BLaER1 treated with 17β-estradiol and CSF1 and Interleukin-3, amounts not matched to agents 10 nM and 100 nM (cell line): Measurements from ENCODE around the gene PSMD2.
"Not testable (repeated sequence)": the region's sequence is repeated elsewhere in the genome, so short reads cannot be mapped to it uniquely, and the experiment has no call there.

Experiments used
- H3K27ac ChIP-seq, 11 experiments: shearing (Covaris generic); formaldehyde crosslinking; 2 replicates each; pipeline ENCODE4 v1.8.1; 2022
- H3K27me3 ChIP-seq, 11 experiments: shearing (Covaris generic); formaldehyde crosslinking; 2 replicates each; pipeline ENCODE4 v1.8.1; 2022
- H3K36me3 ChIP-seq, 11 experiments: shearing (Covaris generic); formaldehyde crosslinking; 2 replicates each; pipeline ENCODE4 v1.8.1; 2022
- H3K4me1 ChIP-seq, 10 experiments: shearing (Covaris generic); formaldehyde crosslinking; 2 replicates each; pipeline ENCODE4 v1.8.1; 2022
- H3K4me2 ChIP-seq, 11 experiments: shearing (Covaris generic); formaldehyde crosslinking; 2 replicates each; pipeline ENCODE4 v1.8.1; 2022
- H3K4me3 ChIP-seq, 10 experiments: shearing (Covaris generic); formaldehyde crosslinking; 2 replicates each; pipeline ENCODE4 v1.8.1; 2022
- H3K9ac ChIP-seq, 11 experiments: shearing (Covaris generic); formaldehyde crosslinking; 2 replicates each; pipeline ENCODE4 v1.8.1; 2022
- H3K9me3 ChIP-seq, 11 experiments: shearing (Covaris generic); formaldehyde crosslinking; replicated peaks in 1 of 11; 2 replicates each; pipeline ENCODE4 v1.8.1; 2022
- H4K20me1 ChIP-seq, 11 experiments: shearing (Covaris generic); formaldehyde crosslinking; 2 replicates each; pipeline ENCODE4 v1.8.1; 2022
- Cebpa-rat ChIP-seq, 11 experiments: shearing (Covaris generic); IDR thresholded peaks; 2 replicates each; pipeline ENCODE4 v1.8.1; 2022

PSMD2 gene

DNA sequence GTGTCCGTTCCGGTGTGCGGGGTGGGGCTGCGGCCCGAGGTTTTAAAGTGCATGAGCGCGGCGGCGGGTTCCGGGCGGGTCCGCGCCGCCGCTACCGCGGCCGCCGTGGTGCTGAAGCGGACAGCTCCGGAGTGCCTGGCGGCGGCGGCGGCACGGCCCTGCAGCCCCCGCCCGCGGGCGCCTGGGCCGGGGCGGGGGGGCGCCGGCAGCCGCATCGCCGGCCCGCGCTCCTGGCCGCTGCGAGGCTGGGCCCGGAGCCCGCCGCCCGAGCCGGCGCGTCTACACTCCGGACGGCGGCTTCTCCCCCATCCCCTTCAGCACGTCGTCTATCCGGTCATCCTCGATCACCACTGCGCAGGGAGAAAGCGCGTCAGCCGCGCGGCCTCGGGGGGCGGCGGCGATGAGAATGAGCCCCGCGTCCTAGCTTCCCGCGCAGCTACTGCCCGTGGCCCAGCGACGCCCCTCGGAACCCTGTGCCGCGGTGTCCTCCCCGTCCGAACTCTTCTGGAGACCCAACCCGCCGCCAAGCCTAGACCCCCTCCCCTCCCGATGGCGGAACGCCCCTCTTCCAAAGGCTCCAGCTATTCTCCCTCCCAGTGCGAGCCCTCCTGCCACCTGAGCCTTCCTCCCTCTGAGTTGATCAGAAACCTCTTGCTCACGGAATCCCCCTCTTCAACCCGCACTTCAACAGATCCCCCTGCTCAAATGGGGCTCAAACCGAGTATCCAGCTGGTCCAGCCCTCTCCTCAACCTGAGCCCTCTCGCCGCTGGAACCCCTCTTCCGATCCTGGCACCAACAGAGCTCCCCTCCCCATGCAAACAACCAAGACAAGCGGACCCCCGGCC, 38.9 kb upstream of the PSMD2 start:
- H3K4me3 ChIP-seq: peak overlapping the region; percentile 50 to 74 (median 61)
- H4K20me1 ChIP-seq: peaks cover 6 to 71% (median 63%) of the 10 kb centered on the region in 11 experiments; a peak in 20 of 22 replicates

DNA sequence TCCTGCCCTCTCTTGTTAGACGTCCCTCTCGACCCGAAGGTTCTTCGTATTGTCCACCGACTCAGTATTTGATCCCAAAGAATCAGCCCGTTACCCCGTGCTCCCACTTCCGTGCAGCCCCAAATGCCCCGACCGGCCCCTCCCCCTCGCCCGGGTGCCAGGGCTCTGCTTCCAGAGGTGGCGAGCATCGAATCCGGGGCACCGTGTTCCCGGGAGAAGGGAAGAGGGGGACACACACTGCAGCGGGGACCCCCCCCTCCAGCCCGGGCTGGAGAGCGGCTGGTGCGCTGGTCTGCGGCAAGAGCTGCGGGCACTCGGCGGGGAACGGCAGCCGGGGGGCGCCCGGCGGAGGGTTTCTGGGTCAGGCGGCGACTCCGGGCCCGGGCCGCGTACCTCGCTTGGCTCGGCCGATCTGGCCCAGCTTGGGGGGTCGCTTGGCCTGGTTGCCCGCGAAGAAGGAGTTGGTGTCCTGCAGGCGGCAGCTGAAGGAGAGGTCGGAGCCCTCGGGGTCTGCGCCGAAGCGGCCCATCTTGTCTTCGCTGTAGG, 38.2 kb upstream of the PSMD2 start:
- Histone ChIP-seq H3K4me1 (peaks cover 24 to 29% (median 27%) of the 10 kb centered on the region in 10 experiments), H3K9me3 (no peaks in the 10 kb centered on the region), H3K27me3 (peaks cover 59 to 74% (median 69%) of the 10 kb centered on the region in 11 experiments), H3K36me3 (peaks cover 0 to 19% (median 4%) of the 10 kb centered on the region in 11 experiments; a peak in 6 of 22 replicates), H3K4me2 (peak overlapping the region; percentile 93 to 99 (median 98)), H3K27ac (no peak overlapping the region), H4K20me1 (peaks cover 6 to 64% (median 56%) of the 10 kb centered on the region in 11 experiments; a peak in 20 of 22 replicates), H3K9ac (peak overlapping the region in 2 of 11 experiments; percentile 23 to 50; a peak in 2 of 22 replicates), H3K4me3 (peak overlapping the region; percentile 50 to 74 (median 61))
- no peak for TF ChIP-seq Cebpa-rat (IDR thresholded peaks at IDR 0.05)

More for the DNA sequence above, 38.9 kb upstream of the PSMD2 start:
- H3K36me3 ChIP-seq: peaks cover 0 to 19% (median 4%) of the 10 kb centered on the region in 11 experiments; a peak in 6 of 22 replicates
- no peak for TF ChIP-seq Cebpa-rat (IDR thresholded peaks at IDR 0.05)
- peaks cover 24 to 29% (median 27%) of the 10 kb centered on the region in 10 experiments for H3K4me1 ChIP-seq
- H3K9me3 ChIP-seq: no peaks in the 10 kb centered on the region
- no peak overlapping the region for H3K27ac ChIP-seq
- no peak overlapping the region for H3K9ac ChIP-seq
- H3K27me3 ChIP-seq: peaks cover 59 to 73% (median 68%) of the 10 kb centered on the region in 11 experiments
- peak overlapping the region; percentile 93 to 99 (median 98) for H3K4me2 ChIP-seq

DNA sequence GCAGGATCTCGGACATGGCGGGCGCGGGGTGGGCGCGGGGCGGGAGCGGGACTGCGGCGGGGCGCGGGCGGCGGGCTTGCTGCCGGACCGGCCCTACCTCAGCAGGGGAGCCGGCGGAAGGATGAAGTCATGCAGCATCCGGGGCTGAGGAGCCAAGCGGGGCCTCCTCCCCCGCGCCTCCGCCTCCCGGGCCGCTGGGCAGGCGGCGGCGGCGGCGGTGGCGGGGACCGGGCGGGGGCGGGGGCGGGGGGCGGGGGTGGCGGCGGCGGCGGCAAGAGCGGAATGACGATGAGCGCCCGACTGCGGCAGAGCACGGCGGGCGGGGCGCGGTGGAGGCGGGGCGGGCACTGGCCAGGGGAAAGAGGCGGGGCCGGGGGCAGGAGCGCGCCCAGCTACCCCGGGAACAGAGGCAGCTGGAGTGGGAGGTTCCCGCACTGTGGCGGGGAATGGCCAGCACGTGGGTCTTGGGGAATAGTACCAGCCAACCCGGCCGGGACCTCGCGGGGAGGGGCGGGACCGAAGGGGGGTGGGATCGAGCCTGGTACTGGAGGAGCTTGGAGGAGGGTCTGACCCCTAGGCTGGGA, 37.7 kb upstream of the PSMD2 start, which contains the start of gene CAMK2N2:
CAMK2N2 (minus strand) TSS at position 284 of the 584 bp plus-strand sequence; CDS start at position 16, 268 bp downstream.
- peak within 1 kb of the TSS; percentile 50 to 74 (median 61) for H3K4me3 ChIP-seq
- TF ChIP-seq Cebpa-rat (IDR thresholded peaks at IDR 0.05): no peak
- H3K9ac ChIP-seq: peak within 1 kb of the TSS in 8 of 11 experiments; percentile 17 to 65 (median 48); a peak in 7 of 22 replicates
- peaks cover 0 to 19% (median 4%) of the 10 kb centered on the region in 11 experiments; a peak in 6 of 22 replicates for H3K36me3 ChIP-seq
- H3K4me2 ChIP-seq: peak within 1 kb of the TSS; percentile 93 to 99 (median 98)
- no peaks in the 10 kb centered on the region for H3K9me3 ChIP-seq
- peak within 1 kb of the TSS in 1 of 11 experiments; percentile 55; a peak in 1 of 22 replicates for H3K27ac ChIP-seq
- H3K27me3 ChIP-seq: peaks cover 59 to 74% (median 69%) of the 10 kb centered on the region in 11 experiments
- H4K20me1 ChIP-seq: peaks cover 6 to 59% (median 50%) of the 10 kb centered on the region in 11 experiments; a peak in 20 of 22 replicates
- H3K4me1 ChIP-seq: peaks cover 24 to 29% (median 27%) of the 10 kb centered on the region in 10 experiments

DNA sequence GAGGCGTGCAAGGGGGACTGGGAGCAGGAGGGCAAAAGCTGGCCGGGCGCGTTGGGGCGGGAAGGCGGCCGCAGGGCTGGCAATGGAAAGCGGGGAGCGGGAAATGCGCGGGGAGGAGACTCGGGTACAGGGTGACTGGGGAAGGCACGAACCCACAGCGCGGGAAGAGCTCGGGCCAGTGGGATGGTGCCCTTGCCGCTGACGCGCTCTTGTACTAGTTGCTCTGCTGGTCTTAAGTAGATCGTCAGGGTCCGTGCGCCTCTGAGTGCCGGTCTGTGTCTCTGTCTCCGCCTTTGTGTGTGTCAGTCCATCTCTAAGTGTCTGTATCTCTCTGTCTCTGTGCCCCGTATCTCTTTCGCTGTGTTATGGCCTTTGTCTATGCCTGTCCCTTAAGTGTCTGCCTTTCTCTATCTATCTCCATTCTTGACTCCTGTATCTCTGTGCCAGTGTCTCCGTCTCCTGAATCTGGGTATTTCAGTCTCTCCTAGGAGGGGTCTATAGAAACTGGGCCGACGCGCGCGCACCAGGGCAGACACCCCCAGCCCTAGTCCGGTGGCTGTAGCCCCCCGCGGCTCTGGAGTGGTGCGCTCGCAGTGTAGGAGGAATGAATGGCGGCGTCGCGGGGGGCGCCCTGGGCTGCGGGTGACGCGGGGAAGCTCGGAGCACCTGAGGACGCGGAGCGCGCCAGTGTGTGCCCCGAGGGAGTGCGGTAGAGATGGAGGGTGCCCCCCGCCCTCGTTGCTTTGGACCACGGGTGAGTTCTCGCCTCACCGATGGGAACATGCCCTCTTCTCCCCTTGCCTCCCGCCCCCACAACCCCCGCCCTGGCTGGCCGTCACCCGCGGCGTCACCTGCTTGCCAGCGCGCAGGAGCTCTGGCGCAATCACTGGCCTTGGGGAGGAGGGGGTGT, 36.9 kb upstream of the PSMD2 start:
- Histone ChIP-seq H3K4me1 (peaks cover 24 to 29% (median 27%) of the 10 kb centered on the region in 10 experiments), H3K4me2 (peak overlapping the region; percentile 87 to 99 (median 97)), H3K36me3 (peaks cover 0 to 19% (median 4%) of the 10 kb centered on the region in 11 experiments; a peak in 6 of 22 replicates), H3K9ac (peak overlapping the region in 8 of 11 experiments; percentile 17 to 65 (median 48); a peak in 7 of 22 replicates), H3K27ac (peak overlapping the region in 1 of 11 experiments; percentile 55; a peak in 1 of 22 replicates), H4K20me1 (peaks cover 6 to 51% (median 45%) of the 10 kb centered on the region in 11 experiments; a peak in 20 of 22 replicates), H3K27me3 (peaks cover 59 to 74% (median 69%) of the 10 kb centered on the region in 11 experiments), H3K9me3 (peaks cover under 1 to 2% (median 2%) of the 10 kb centered on the region in 11 experiments; a peak in 19 of 22 replicates), H3K4me3 (peak overlapping the region; percentile 50 to 74 (median 61))
- TF ChIP-seq Cebpa-rat (IDR thresholded peaks at IDR 0.05): no peak

DNA sequence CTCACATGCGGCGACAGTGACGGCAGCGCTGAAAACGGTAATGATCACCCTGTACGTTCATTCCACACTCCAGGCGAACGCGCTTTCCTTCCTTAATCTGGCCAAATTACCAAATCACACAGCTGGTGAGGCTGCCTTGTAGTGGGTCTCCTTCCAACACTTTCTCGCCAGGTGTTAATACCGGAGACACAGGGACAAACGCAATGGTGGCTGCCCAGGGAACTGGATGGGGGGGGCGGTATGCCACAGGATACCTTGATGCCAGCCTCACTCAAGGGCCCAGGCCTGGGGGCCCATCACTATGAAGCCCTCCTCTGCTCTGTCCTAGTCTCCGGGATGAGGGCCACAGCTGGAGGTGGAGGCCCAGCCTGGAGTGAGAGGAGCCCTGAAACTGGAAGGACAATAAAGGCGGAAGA, 36.3 kb upstream of the PSMD2 start:
- Histone ChIP-seq H3K4me2 (peak overlapping the region; percentile 87 to 99 (median 97); a peak in 21 of 22 replicates), H4K20me1 (peaks cover 6 to 45% (median 38%) of the 10 kb centered on the region in 11 experiments; a peak in 20 of 22 replicates), H3K9ac (no peak overlapping the region), H3K27me3 (peaks cover 59 to 74% (median 69%) of the 10 kb centered on the region in 11 experiments), H3K36me3 (peaks cover 0 to 15% (median 4%) of the 10 kb centered on the region in 11 experiments; a peak in 6 of 22 replicates), H3K9me3 (peaks cover 5 to 9% (median 7%) of the 10 kb centered on the region in 11 experiments; a peak in 19 of 22 replicates), H3K4me1 (peaks cover 24 to 29% (median 27%) of the 10 kb centered on the region in 10 experiments), H3K4me3 (peak overlapping the region in 8 of 10 experiments; percentile 52 to 74 (median 63); a peak in 10 of 20 replicates), H3K27ac (no peak overlapping the region)
- no peak for TF ChIP-seq Cebpa-rat (IDR thresholded peaks at IDR 0.05)

DNA sequence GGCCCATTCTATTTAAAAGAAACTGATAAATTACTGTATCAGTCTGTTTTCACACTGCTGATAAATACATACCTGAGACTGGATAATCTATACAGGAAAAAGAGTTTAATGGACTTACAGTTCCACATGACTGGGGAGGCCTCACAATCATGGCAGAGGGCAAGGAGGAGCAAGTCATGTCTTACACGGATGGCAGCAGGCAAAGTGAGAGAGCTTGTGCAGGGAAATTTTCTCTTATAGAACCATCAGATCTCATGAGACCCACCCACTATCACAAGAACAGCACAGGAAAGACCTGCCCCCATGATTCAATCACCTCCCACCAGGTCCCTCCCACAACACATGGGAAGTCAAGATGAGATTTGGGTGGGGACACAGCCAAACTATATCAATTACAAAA, 31.8 kb upstream of the PSMD2 start:
- H3K27ac ChIP-seq, H3K9me3 ChIP-seq, H3K4me3 ChIP-seq, H3K9ac ChIP-seq, H4K20me1 ChIP-seq, H3K36me3 ChIP-seq, H3K4me2 ChIP-seq: not testable (repeated sequence)
- Histone ChIP-seq H3K4me1 (peaks cover 7 to 12% (median 9%) of the 10 kb centered on the region in 10 experiments; a peak in 19 of 20 replicates), H3K27me3 (peaks cover 24 to 30% (median 27%) of the 10 kb centered on the region in 11 experiments)

DNA sequence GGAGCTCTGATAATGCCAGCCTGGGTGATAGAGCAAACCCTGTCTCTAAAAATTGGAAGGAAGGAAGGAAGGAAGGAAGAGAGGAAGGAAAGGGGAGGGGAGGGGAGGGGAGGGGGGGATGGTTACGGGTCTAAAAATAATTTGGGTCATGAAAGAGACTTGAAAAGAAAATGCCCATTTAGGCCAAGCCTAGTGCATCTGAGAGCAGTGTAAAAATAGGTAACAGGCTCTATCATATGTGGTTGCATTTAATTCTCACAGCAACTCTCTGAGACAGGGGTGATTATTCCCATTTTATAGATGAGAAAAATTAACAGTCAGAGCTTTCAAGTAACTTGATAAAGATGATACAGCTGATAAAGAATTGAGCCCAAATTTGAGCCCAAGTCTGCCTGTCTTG, 26.8 kb upstream of the PSMD2 start:
- Histone ChIP-seq H3K9me3 (peaks cover 3 to 6% (median 5%) of the 10 kb centered on the region in 11 experiments; a peak in 19 of 22 replicates), H3K4me3 (no peak overlapping the region), H3K36me3 (no peaks in the 10 kb centered on the region), H3K4me1 (peaks cover 0 to 9% (median 0%) of the 10 kb centered on the region in 10 experiments; a peak in 4 of 20 replicates), H3K27ac (no peak overlapping the region), H3K4me2 (peak overlapping the region in 5 of 11 experiments; percentile 10 to 36 (median 16); a peak in 5 of 22 replicates), H3K9ac (no peak overlapping the region), H3K27me3 (peaks cover 25 to 34% (median 26%) of the 10 kb centered on the region in 11 experiments), H4K20me1 (no peaks in the 10 kb centered on the region)
- TF ChIP-seq Cebpa-rat (IDR thresholded peaks at IDR 0.05): no peak
